B cell (primary cell): Measurements from ENCODE around the gene PRSS38.

Source experiments
- CTCF ChIP-seq: fragments of 200-600 bp; IDR thresholded peaks from one replicate; pipeline ENCODE4 v1.8.0; 2022; ENCODE audit warnings: antibody characterized with exemption, mild to moderate bottlenecking
- EZH2 ChIP-seq: IDR thresholded peaks from 2 replicates; pipeline ENCODE4 v1.6.1; 2012; ENCODE audit warnings: borderline replicate concordance, low read depth, mild to moderate bottlenecking, moderate library complexity, low read length; ENCODE audit not compliant: insufficient read depth, poor library complexity, severe bottlenecking

GRCh38 chr1:227887697-227888403 is 72.4 kb downstream of the PRSS38 start:
- TF ChIP-seq CTCF (no peak), EZH2 (no peak)
